BJ (cell line): Measurements from ENCODE around the gene FCHSD2. TPM values are rescaled to one million over a fixed set of nuclear protein-coding genes. Genes with fewer than 3 reads are reported as not detected.
"Not testable (repeated sequence)": the region's sequence is repeated elsewhere in the genome, so short reads cannot be mapped to it uniquely, and the experiment has no call there.

Experiments used
- CTCF ChIA-PET: fragments of 350-600 bp; formaldehyde crosslinking; extraction: SDS; loops from one replicate; lab custom pipeline; 2021; ENCODE audit warnings: antibody characterized with exemption, inconsistent platforms; lab: Yijun Ruan, JAX
- POLR2A ChIA-PET: fragments of 300-600 bp; sonication (Branson Sonifier 250); formaldehyde crosslinking; extraction: SDS; loops from one replicate; lab custom pipeline; 2021; ENCODE audit warnings: antibody characterized with exemption; lab: Charles Lee
- DNase-seq: peaks from one replicate; pipeline ENCODE4 v3.0.0-alpha.2; 2011; ENCODE audit warnings: low read depth
- H3K27me3 ChIP-seq: 2 replicates; pipeline ENCODE4 v1.6.0; 2011; ENCODE audit warnings: low read length; ENCODE audit not compliant: control insufficient read depth, insufficient read depth
- H3K36me3 ChIP-seq: 2 replicates; pipeline ENCODE4 v1.5.1; 2011; ENCODE audit warnings: low read length; ENCODE audit not compliant: control insufficient read depth, insufficient read depth
- H3K4me3 ChIP-seq: 2 replicates; pipeline ENCODE4 v1.5.1; 2011; ENCODE audit warnings: low read depth, mild to moderate bottlenecking, control low read depth, low read length
- CTCF ChIP-seq: IDR thresholded peaks from 2 replicates; pipeline ENCODE4 v1.5.1; 2011; ENCODE audit warnings: low read depth, mild to moderate bottlenecking, control low read depth, inconsistent platforms, low read length, moderate library complexity; ENCODE audit not compliant: insufficient read depth
- polyA plus RNA-seq: library from polyadenylated mRNA; depleted of rRNA; stranded (reverse); fragments of >200 nt; gene quantifications from 2 replicates; pipeline ENCODE4 v1.2.3, GENCODE V29; 2011

Gene FCHSD2
- polyA plus RNA-seq, 1 experiment, result 24.9 TPM

- CTCF ChIA-PET, result interaction anchor here (1.2 to 13.3 kb wide), 5 partner anchors 21 to 413 kb away, joined by 3 to 183 read pairs (median 14); no protein-coding TSS in a partner anchor
- POLR2A ChIA-PET, result no interaction called here
Measured at GRCh38 chr11:72828692-72829101, 313.4 kb downstream of the FCHSD2 start.

GRCh38 chr11:72828081-72828567, 314.0 kb downstream of the FCHSD2 start:
- H3K4me3 ChIP-seq, result no peak overlapping the region
- no peak for DNase-seq

More at GRCh38 chr11:72828692-72829101, 313.4 kb downstream of the FCHSD2 start:
- no peak for TF ChIP-seq CTCF
- H3K4me3 ChIP-seq, result no peak overlapping the region
- H3K36me3 ChIP-seq, result peaks cover 1% of the 10 kb centered on the region
- no peaks in the 10 kb centered on the region for H3K27me3 ChIP-seq
- DNase-seq, result no peak

GRCh38 chr11:72827656-72828055, 314.5 kb downstream of the FCHSD2 start:
- DNase-seq, result not testable (repeated sequence)

More at GRCh38 chr11:72828081-72828567, 314.0 kb downstream of the FCHSD2 start:
- H3K27me3 ChIP-seq, result no peaks in the 10 kb centered on the region
- peaks cover 1% of the 10 kb centered on the region for H3K36me3 ChIP-seq
- TF ChIP-seq CTCF, result no peak
- ChIA-PET POLR2A (no interaction called here), CTCF (interaction anchor here (0.8 to 13.3 kb wide), 8 partner anchors 11 to 357 kb away, joined by 3 to 183 read pairs (median 3); no protein-coding TSS in a partner anchor)

GRCh38 chr11:72826942-72827480, 315.1 kb downstream of the FCHSD2 start:
- CTCF ChIA-PET, result interaction anchor here (1.1 to 13.3 kb wide), 4 partner anchors 11 to 351 kb away, joined by 3 to 183 read pairs (median 4); no protein-coding TSS in a partner anchor
- peaks cover 1% of the 10 kb centered on the region for H3K36me3 ChIP-seq
- no peak for DNase-seq
- H3K27me3 ChIP-seq, result no peaks in the 10 kb centered on the region
- H3K4me3 ChIP-seq, result no peak overlapping the region
- POLR2A ChIA-PET, result interaction anchor here (0.6 kb wide), 1 partner anchor 9 kb away, joined by 4 read pairs; no protein-coding TSS in a partner anchor
- TF ChIP-seq CTCF, result no peak

More at GRCh38 chr11:72827656-72828055, 314.5 kb downstream of the FCHSD2 start:
- not testable (repeated sequence) for H3K36me3 ChIP-seq, H3K4me3 ChIP-seq, H3K27me3 ChIP-seq
- CTCF ChIA-PET, result interaction anchor here (0.8 to 13.3 kb wide), 8 partner anchors 12 to 357 kb away, joined by 3 to 183 read pairs (median 3); no protein-coding TSS in a partner anchor
- POLR2A ChIA-PET, result interaction anchor here (0.6 kb wide), 1 partner anchor 8 kb away, joined by 4 read pairs; no protein-coding TSS in a partner anchor

GRCh38 chr11:72826191-72826941, 315.8 kb downstream of the FCHSD2 start:
- H3K27me3 ChIP-seq, result no peaks in the 10 kb centered on the region
- DNase-seq, result no peak
- no peak overlapping the region for H3K4me3 ChIP-seq
- POLR2A ChIA-PET, result no interaction called here
- CTCF ChIA-PET, result interaction anchor here (0.9 to 13.3 kb wide), 5 partner anchors 10 to 360 kb away, joined by 3 to 183 read pairs (median 6); no protein-coding TSS in a partner anchor
- no peak for TF ChIP-seq CTCF
- H3K36me3 ChIP-seq, result peaks cover 1% of the 10 kb centered on the region
